Thyroid gland (tissue), 4 donors: ENCODE results near the gene GALE. TPM values are rescaled to one million over a fixed set of nuclear protein-coding genes. Genes with fewer than 3 reads are reported as not detected.
"Not testable (repeated sequence)": the region's sequence is repeated elsewhere in the genome, so short reads cannot be mapped to it uniquely, and the experiment has no call there.

Source experiments
- DNase-seq, 2 donors: peaks; one replicate each; pipeline ENCODE4 v3.0.0-alpha.2; 2019
- H3K27ac ChIP-seq, 3 donors: fragments of 200-600 bp; sonication (generic); 1 replicate in 2 of 3; 2 replicates in 1 of 3; pipeline ENCODE4 v1.5.1; 2016 to 2019; ENCODE audit warnings: mild to moderate bottlenecking in 1 of 3, moderate library complexity in 1 of 3
- H3K27me3 ChIP-seq: fragments of 200-600 bp; sonication (generic); one replicate; pipeline ENCODE4 v1.5.1; 2019
- H3K36me3 ChIP-seq, 2 donors: fragments of 200-600 bp; sonication (generic); one replicate each; pipeline ENCODE4 v1.5.1; 2016 to 2019
- H3K4me1 ChIP-seq, 2 donors: fragments of 200-600 bp; sonication (generic); one replicate each; pipeline ENCODE4 v1.5.1; 2017 to 2019
- H3K4me3 ChIP-seq, 3 donors: fragments of 200-600 bp; sonication (generic); replicated peaks in 1 of 3; 1 replicate in 2 of 3; 2 replicates in 1 of 3; pipeline ENCODE4 v1.5.1; 2016; ENCODE audit warnings: mild to moderate bottlenecking in 1 of 3
- H3K9me3 ChIP-seq: fragments of 200-600 bp; sonication (generic); one replicate; pipeline ENCODE4 v1.5.1; 2017
- POLR2A ChIP-seq, 2 donors: fragments of 450-650 bp; IDR thresholded peaks; one replicate each; pipeline ENCODE4 v1.6.1; 2017; ENCODE audit warnings: antibody characterized with exemption in 2 of 2, mild to moderate bottlenecking in 2 of 2, moderate library complexity in 1 of 2
- WGBS, 2 donors: methylation state at CpG; one replicate each; pipeline ENCODE4 v1.1.5; 2017; 5-methylcytosine and 5-hydroxymethylcytosine counted together
- intact Hi-C: fragments of 100-400 bp; cut with DNase I; formaldehyde crosslinking; loops from one replicate; pipeline ENCODE4 v1.15.1; 2023
- total RNA-seq, 4 donors: library from RNA; depleted of rRNA; stranded (reverse); fragments of >200 nt; gene quantifications; one replicate each; pipeline ENCODE4 v1.2.3, GENCODE V29; 2016
- TF ChIP-seq, protein P1 (sequence below), 6 experiments: fragments of 200-600 bp in 3 of 6; fragments of 450-650 bp in 3 of 6; sonication (generic) in 3 of 6; IDR thresholded peaks; one replicate each; pipeline ENCODE4 v1.5.1; 2016 to 2019; ENCODE audit warnings: antibody characterized with exemption in 6 of 6, mild to moderate bottlenecking in 2 of 6, inconsistent platforms in 1 of 6, moderate library complexity in 1 of 6

GALE gene
- total RNA-seq, 4 donors from 2014 or later: 4.6 to 12.6 (median 8.4) TPM

DNA sequence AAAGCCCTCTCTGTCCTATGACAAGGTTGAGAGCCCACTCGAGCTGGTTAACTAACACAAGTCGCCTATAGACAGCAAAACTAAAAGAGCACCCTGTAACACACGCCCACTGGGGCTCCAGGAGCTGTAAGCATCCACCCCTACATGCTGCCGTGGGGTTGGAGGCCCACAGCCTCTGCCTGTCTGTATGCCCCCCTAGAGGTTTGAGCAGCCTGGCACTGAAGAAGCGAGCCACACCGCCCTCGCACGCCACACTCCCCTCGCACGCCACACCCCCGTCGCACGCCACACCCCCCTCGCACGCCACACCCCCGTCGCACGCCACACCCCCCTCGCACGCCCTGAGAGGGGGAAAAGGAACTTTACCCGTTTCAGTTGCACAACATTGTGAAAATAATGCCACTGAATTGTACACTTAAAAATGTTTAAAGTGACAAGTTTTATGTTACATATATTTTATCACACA is 37.9 kb upstream of the GALE start:
- no peaks in the 10 kb centered on the region for H3K9me3 ChIP-seq
- H3K36me3 ChIP-seq: no peaks in the 10 kb centered on the region
- H3K4me3 ChIP-seq: peak overlapping the region in 1 of 3 donors; percentile 7
- 0 to 1% methylated on average over 14 to 19 of the region's 21 CpGs for WGBS, 2 donors
- no peak overlapping the region for H3K27ac ChIP-seq
- DNase-seq: peak; percentile 60 to 62
- no peaks in the 10 kb centered on the region for H3K27me3 ChIP-seq
- TF ChIP-seq, protein P1, sequence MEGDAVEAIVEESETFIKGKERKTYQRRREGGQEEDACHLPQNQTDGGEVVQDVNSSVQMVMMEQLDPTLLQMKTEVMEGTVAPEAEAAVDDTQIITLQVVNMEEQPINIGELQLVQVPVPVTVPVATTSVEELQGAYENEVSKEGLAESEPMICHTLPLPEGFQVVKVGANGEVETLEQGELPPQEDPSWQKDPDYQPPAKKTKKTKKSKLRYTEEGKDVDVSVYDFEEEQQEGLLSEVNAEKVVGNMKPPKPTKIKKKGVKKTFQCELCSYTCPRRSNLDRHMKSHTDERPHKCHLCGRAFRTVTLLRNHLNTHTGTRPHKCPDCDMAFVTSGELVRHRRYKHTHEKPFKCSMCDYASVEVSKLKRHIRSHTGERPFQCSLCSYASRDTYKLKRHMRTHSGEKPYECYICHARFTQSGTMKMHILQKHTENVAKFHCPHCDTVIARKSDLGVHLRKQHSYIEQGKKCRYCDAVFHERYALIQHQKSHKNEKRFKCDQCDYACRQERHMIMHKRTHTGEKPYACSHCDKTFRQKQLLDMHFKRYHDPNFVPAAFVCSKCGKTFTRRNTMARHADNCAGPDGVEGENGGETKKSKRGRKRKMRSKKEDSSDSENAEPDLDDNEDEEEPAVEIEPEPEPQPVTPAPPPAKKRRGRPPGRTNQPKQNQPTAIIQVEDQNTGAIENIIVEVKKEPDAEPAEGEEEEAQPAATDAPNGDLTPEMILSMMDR (IDR thresholded peaks at IDR 0.05): no peak
- no peak for TF ChIP-seq POLR2A (IDR thresholded peaks at IDR 0.05)
- peaks cover 6 to 10% of the 10 kb centered on the region in 2 donors for H3K4me1 ChIP-seq
- intact Hi-C loops: no loop called here

DNA sequence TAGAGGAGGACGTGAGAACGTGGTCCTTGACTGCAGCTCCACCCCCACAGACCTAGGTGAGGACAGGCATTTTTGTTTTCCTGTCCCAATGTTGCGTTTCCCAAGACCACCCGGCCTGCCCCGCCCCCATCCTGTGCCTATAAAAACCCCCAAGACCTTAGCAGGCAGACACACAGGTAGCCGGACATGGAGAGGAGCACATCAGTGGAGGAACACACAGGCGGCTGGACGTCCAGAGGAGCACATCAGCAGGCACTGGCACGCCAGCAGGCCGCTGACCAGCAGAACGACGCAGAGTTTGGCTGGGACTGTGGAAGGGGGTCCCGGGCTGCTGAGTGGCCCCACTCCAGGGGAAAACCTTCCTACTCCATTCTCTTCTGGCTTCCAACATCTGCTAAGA is 37.4 kb upstream of the GALE start:
- H3K27me3 ChIP-seq: no peaks in the 10 kb centered on the region
- WGBS, 2 donors: 5 to 14% methylated on average over 6 to 8 of the region's 13 CpGs
- H3K27ac ChIP-seq: no peak overlapping the region
- TF ChIP-seq POLR2A (IDR thresholded peaks at IDR 0.05): no peak
- TF ChIP-seq, protein P1 (IDR thresholded peaks at IDR 0.05): no peak
- H3K4me1 ChIP-seq: peaks cover 6 to 10% of the 10 kb centered on the region in 2 donors
- peak in 1 of 2 donors; percentile 8 for DNase-seq
- no peaks in the 10 kb centered on the region for H3K36me3 ChIP-seq
- peak overlapping the region in 1 of 3 donors; percentile 7 for H3K4me3 ChIP-seq
- intact Hi-C loops: no loop called here
- H3K9me3 ChIP-seq: no peaks in the 10 kb centered on the region

DNA sequence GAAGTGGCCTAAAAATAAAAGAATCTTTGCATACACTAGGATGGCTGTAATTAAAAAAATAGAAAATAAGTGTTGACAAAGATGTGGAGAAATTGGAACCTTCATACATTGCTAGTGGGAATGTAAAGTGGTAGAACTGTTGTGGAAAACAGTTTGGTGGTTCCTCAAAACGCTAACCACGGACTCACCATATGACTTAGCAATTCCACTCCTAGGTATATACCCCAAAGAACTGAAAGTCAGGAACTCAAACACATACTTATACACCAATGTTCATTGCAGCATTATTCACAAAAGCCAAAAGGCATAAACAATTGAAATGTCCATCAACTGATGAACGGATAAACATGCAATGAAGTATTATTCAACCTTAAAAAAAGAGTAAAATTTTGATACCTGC is 35.5 kb upstream of the GALE start:
- WGBS, 2 donors: 82 to 83% methylated on average over 3 of the region's 3 CpGs
- Histone ChIP-seq H3K4me1 (peaks cover 6 to 10% of the 10 kb centered on the region in 2 donors), H3K27ac (no peak overlapping the region), H3K27me3 (no peaks in the 10 kb centered on the region), H3K36me3 (no peaks in the 10 kb centered on the region), H3K9me3 (no peaks in the 10 kb centered on the region), H3K4me3 (no peak overlapping the region)
- no peak for TF ChIP-seq POLR2A (IDR thresholded peaks at IDR 0.05)
- TF ChIP-seq, protein P1 (IDR thresholded peaks at IDR 0.05): no peak
- no peak for DNase-seq
- intact Hi-C loops: no loop called here

DNA sequence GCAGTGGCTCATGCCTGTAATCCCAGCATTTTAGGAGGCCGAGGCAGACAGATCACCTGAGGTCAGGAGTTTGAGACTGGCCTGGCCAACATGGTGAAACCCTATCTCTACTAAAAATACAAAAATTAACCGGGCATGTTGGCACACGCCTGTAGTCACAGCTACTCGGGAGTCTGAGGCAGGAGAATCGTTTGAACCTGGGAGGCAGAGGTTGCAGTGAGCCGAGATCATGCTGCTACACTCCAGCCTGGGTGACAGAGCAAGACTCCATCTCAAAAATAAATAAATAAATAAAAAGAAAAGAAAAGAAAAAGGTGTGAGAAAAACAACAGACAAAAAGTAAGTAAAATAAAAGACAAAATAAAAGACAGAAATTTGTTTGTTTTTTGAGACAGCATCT is 33.6 kb upstream of the GALE start:
- H3K9me3 ChIP-seq, H3K4me1 ChIP-seq, H3K36me3 ChIP-seq, intact Hi-C loops, H3K27me3 ChIP-seq, H3K27ac ChIP-seq, H3K4me3 ChIP-seq, DNase-seq: not testable (repeated sequence)
- WGBS, 2 donors: 83 to 84% methylated on average over 6 of the region's 6 CpGs

DNA sequence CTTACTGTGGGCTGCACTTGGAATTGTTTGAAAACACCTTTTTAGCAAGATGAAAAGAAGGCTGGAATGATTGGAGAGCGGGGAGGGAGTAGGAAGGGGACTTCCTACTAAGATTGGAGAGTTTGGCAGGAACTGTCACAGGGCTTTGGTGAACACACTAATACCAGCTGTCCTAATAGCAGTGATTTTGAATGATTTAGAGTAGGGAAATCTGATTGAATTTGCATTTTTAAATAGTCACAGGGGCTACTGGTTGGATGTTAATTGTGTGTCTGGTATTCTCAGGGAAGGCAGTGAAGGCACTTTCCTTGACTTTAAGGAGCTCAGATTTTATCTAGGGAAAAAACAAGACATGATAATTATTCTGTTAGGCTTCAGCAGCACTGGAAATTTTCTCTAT is 27.2 kb upstream of the GALE start:
- intact Hi-C loops: loop anchor here (5.0 kb wide), 1 partner anchor 40 kb away; the partner anchor contains the start of gene FUCA1
- WGBS, 2 donors: 75 to 90% methylated on average over 1 of the region's 1 CpG
- H3K4me1 ChIP-seq: peaks cover 0 to 7% of the 10 kb centered on the region in 2 donors

DNA sequence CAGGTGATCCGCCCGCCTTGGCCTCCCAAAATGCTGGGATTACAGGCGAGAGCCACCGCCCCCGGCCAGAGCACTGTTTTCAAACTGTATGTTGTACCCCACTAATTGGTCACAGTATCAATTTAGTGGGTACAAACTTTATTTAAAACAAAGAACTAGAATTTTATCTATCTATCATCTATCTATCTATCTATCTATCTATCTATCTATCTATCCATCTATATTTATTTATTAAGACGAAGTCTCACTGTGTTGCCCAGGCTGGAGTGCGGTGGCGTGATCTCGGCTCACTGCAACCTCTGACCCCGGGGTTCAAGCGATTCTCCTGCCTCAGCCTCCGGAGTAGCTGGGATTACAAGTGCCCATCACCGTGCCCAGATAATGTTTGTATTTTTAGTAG is 26.0 kb upstream of the GALE start:
- not testable (repeated sequence) for DNase-seq

More for the DNA sequence above, 27.2 kb upstream of the GALE start:
- H3K36me3 ChIP-seq: no peaks in the 10 kb centered on the region
- TF ChIP-seq, protein P1 (IDR thresholded peaks at IDR 0.05): no peak
- no peak for TF ChIP-seq POLR2A (IDR thresholded peaks at IDR 0.05)
- no peak overlapping the region for H3K4me3 ChIP-seq
- H3K27me3 ChIP-seq: no peaks in the 10 kb centered on the region
- no peak overlapping the region for H3K27ac ChIP-seq
- no peaks in the 10 kb centered on the region for H3K9me3 ChIP-seq
- no peak for DNase-seq

More for the DNA sequence above, 26.0 kb upstream of the GALE start:
- 96 to 99% methylated on average over 13 of the region's 13 CpGs for WGBS, 2 donors
- H3K27me3 ChIP-seq, H3K4me3 ChIP-seq, H3K27ac ChIP-seq, H3K4me1 ChIP-seq, H3K9me3 ChIP-seq, H3K36me3 ChIP-seq: not testable (repeated sequence)
- intact Hi-C loops: loop anchor here (5.0 kb wide), 1 partner anchor 41 kb away; the partner anchor contains the start of gene FUCA1
